H9 (cell line): ENCODE data around the gene DENND5B. TPM values are rescaled to one million over a fixed set of nuclear protein-coding genes. Genes with fewer than 3 reads are reported as not detected.

Source experiments
- DNase-seq: peaks from one replicate; pipeline ENCODE4 v3.0.0-alpha.2; 2017
- H2AFZ ChIP-seq: one replicate; pipeline ENCODE4 v1.6.1; 2013; ENCODE audit warnings: mild to moderate bottlenecking, low read length, control low read depth, moderate library complexity
- H2AK5ac ChIP-seq: 2 replicates; pipeline ENCODE4 v1.6.1; 2013; ENCODE audit warnings: low read length, control low read depth, mixed read lengths; ENCODE audit not compliant: insufficient read length
- H2BK120ac ChIP-seq: one replicate; pipeline ENCODE4 v1.6.1; 2013; ENCODE audit warnings: low read depth, mild to moderate bottlenecking, low read length, control low read depth, inconsistent platforms; ENCODE audit not compliant: poor library complexity, severe bottlenecking
- H2BK12ac ChIP-seq: 2 replicates; pipeline ENCODE4 v1.6.1; 2013; ENCODE audit warnings: low read length, control low read depth, mixed read lengths, low read depth; ENCODE audit not compliant: insufficient read length
- H2BK15ac ChIP-seq: 2 replicates; pipeline ENCODE4 v1.6.1; 2013; ENCODE audit warnings: low read depth, low read length, control low read depth
- H2BK20ac ChIP-seq: one replicate; pipeline ENCODE4 v1.6.1; 2013; ENCODE audit warnings: low read depth, mild to moderate bottlenecking, low read length, control low read depth, inconsistent platforms; ENCODE audit not compliant: poor library complexity, severe bottlenecking
- H2BK5ac ChIP-seq: 2 replicates; pipeline ENCODE4 v1.6.1; 2013; ENCODE audit warnings: low read length, control low read depth, mixed read lengths; ENCODE audit not compliant: insufficient read length
- H3K14ac ChIP-seq: 2 replicates; pipeline ENCODE4 v1.6.1; 2013; ENCODE audit warnings: low read length, control low read depth; ENCODE audit not compliant: insufficient read depth
- H3K18ac ChIP-seq: 2 replicates; pipeline ENCODE4 v1.6.1; 2013; ENCODE audit warnings: low read depth, mild to moderate bottlenecking, mixed read lengths, low read length, control low read depth; ENCODE audit not compliant: insufficient read length
- H3K23ac ChIP-seq: 2 replicates; pipeline ENCODE4 v1.6.1; 2013; ENCODE audit warnings: low read length, control low read depth, mixed read lengths, low read depth; ENCODE audit not compliant: insufficient read length
- H3K23me2 ChIP-seq: 2 replicates; pipeline ENCODE4 v1.6.1; 2013; ENCODE audit warnings: low read depth, mild to moderate bottlenecking, mixed read lengths, low read length, control low read depth; ENCODE audit not compliant: insufficient read length, poor library complexity, severe bottlenecking
- H3K27ac ChIP-seq: 2 replicates; pipeline ENCODE4 v1.5.1; 2013; ENCODE audit warnings: low read length, control low read depth, mixed read lengths, low read depth; ENCODE audit not compliant: insufficient read length
- H3K27me3 ChIP-seq: 2 replicates; pipeline ENCODE4 v1.6.1; 2013; ENCODE audit warnings: low read length, control low read depth, inconsistent platforms; ENCODE audit not compliant: insufficient read depth
- H3K4ac ChIP-seq: 2 replicates; pipeline ENCODE4 v1.6.1; 2013; ENCODE audit warnings: low read depth, mild to moderate bottlenecking, control low read depth, inconsistent platforms, low read length, moderate library complexity
- H3K4me1 ChIP-seq: 2 replicates; pipeline ENCODE4 v1.6.1; 2013; ENCODE audit warnings: low read length, control low read depth, inconsistent platforms; ENCODE audit not compliant: insufficient read depth
- H3K4me2 ChIP-seq: 2 replicates; pipeline ENCODE4 v1.6.1; 2013; ENCODE audit warnings: low read length, control low read depth, mixed read lengths; ENCODE audit not compliant: insufficient read length, insufficient read depth
- H3K56ac ChIP-seq: 2 replicates; pipeline ENCODE4 v1.6.1; 2013; ENCODE audit warnings: low read depth, mild to moderate bottlenecking, mixed read lengths, low read length, control low read depth; ENCODE audit not compliant: insufficient read length
- H3K79me1 ChIP-seq: 2 replicates; pipeline ENCODE4 v1.6.1; 2013; ENCODE audit warnings: low read depth, mild to moderate bottlenecking, moderate library complexity, low read length, control low read depth, inconsistent platforms; ENCODE audit not compliant: insufficient read depth, poor library complexity, severe bottlenecking
- H3K79me2 ChIP-seq: 2 replicates; pipeline ENCODE4 v1.6.1; 2013; ENCODE audit warnings: low read length, control low read depth, inconsistent platforms; ENCODE audit not compliant: insufficient read depth
- H3K9ac ChIP-seq: 2 replicates; pipeline ENCODE4 v1.6.1; 2013; ENCODE audit warnings: low read length, control low read depth, mixed read lengths; ENCODE audit not compliant: insufficient read length; ENCODE audit errors: extremely low read depth
- H3K9me3 ChIP-seq: one replicate; pipeline ENCODE4 v1.6.1; 2013; ENCODE audit warnings: low read depth, low read length, inconsistent platforms; ENCODE audit not compliant: control insufficient read depth
- H3T11ph ChIP-seq: one replicate; pipeline ENCODE4 v1.6.1; 2013; ENCODE audit warnings: mild to moderate bottlenecking, low read length, control low read depth, inconsistent platforms
- H4K20me1 ChIP-seq: one replicate; pipeline ENCODE4 v1.6.1; 2013; ENCODE audit not compliant: control insufficient read depth, insufficient read length, insufficient read depth
- H4K5ac ChIP-seq: 2 replicates; pipeline ENCODE4 v1.6.1; 2013; ENCODE audit warnings: low read depth, mild to moderate bottlenecking, mixed read lengths, low read length, control low read depth; ENCODE audit not compliant: insufficient read length
- H4K8ac ChIP-seq: replicated peaks from 2 replicates; pipeline ENCODE4 v1.6.1; 2013; ENCODE audit warnings: low read length, control low read depth, mixed read lengths, low read depth; ENCODE audit not compliant: insufficient read length
- H4K91ac ChIP-seq: 2 replicates; pipeline ENCODE4 v1.6.1; 2013; ENCODE audit warnings: low read depth, mild to moderate bottlenecking, moderate library complexity, mixed read lengths, low read length, control low read depth; ENCODE audit not compliant: insufficient read length
- H3K27ac Mint-ChIP-seq, 3 experiments: 2 replicates in 2 of 3; 3 replicates in 1 of 3; pipeline ENCODE4 v1.8.0; 2020 to 2021; ENCODE audit warnings: mixed read lengths in 3 of 3, mild to moderate bottlenecking in 1 of 3, moderate library complexity in 1 of 3
- H3K27me3 Mint-ChIP-seq: 2 replicates; pipeline ENCODE4 v1.8.0; 2021; ENCODE audit warnings: low read depth, mild to moderate bottlenecking, moderate library complexity, mixed read lengths
- H3K36me3 Mint-ChIP-seq, 3 experiments: 2 replicates in 2 of 3; 3 replicates in 1 of 3; pipeline ENCODE4 v1.8.0; 2020 to 2021; ENCODE audit warnings: low read depth in 3 of 3, mixed read lengths in 3 of 3; ENCODE audit not compliant: insufficient read depth in 1 of 3
- H3K4me1 Mint-ChIP-seq, 2 experiments: 2 replicates each; pipeline ENCODE4 v1.8.0; 2020; ENCODE audit warnings: mixed read lengths in 2 of 2
- H3K4me3 Mint-ChIP-seq, 2 experiments: 2 replicates in 1 of 2; 3 replicates in 1 of 2; pipeline ENCODE4 v1.8.0; 2020 to 2021; ENCODE audit warnings: mild to moderate bottlenecking in 2 of 2, mixed read lengths in 2 of 2, moderate library complexity in 1 of 2
- H3K9me3 Mint-ChIP-seq, 2 experiments: 2 replicates in 1 of 2; 3 replicates in 1 of 2; pipeline ENCODE4 v1.8.0; 2020; ENCODE audit warnings: mild to moderate bottlenecking in 2 of 2, mixed read lengths in 2 of 2, moderate library complexity in 1 of 2
- WGBS: extraction: QIAGEN DNeasy Blood & Tissue Kit; methylation state at CpG from one replicate; pipeline ENCODE4 v1.1.7; 2013; ENCODE audit warnings: missing lambda C conversion rate, low lambda C conversion rate, mixed read lengths; ENCODE audit not compliant: insufficient read length; ENCODE audit errors: extremely low coverage; 5-methylcytosine and 5-hydroxymethylcytosine counted together
- total RNA-seq: library from RNA; stranded (reverse); gene quantifications from 2 replicates; pipeline ENCODE4 v1.2.1, GENCODE V29; 2021
- TF ChIP-seq, protein P1 (sequence below): fragments of 200-600 bp; sonication (generic); conservative IDR thresholded peaks from 3 replicates; pipeline ENCODE4 v1.8.0; 2021; ENCODE audit warnings: antibody characterized with exemption, mild to moderate bottlenecking

Gene DENND5B
- total RNA-seq, 1 experiment from 2014 or later, result 13.4 TPM

DNA sequence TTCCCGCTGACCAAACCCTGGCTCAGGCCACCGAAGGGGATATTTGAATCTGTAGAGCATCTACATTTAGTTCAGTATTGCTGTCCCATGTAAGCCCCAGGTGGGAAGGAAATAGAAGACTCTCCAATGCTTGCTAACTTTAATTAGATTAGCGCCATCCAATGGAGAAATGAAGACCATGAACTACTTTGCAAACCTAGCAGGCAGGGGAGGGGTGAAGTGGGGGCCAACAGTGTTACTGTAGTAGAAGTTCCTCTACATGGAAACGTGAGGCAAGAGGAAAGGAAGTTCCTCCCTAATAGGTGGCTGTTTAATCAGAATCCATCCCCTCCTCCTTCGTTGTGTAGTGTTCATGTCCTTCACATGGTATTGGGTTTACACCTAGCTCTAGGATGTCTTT lies 9.3 kb upstream of the DENND5B start:
- Mint-ChIP-seq H3K4me3 (no peak overlapping the region), H3K27me3 (no peaks in the 10 kb centered on the region)

More for the DNA sequence above, 9.3 kb upstream of the DENND5B start:
- no peak overlapping the region for H2AK5ac ChIP-seq
- no peak overlapping the region for H3K27ac ChIP-seq
- H3K79me2 ChIP-seq, result no peaks in the 10 kb centered on the region
- no peak overlapping the region for H3K56ac ChIP-seq
- no peaks in the 10 kb centered on the region for H4K20me1 ChIP-seq
- H3K23me2 ChIP-seq, result no peaks in the 10 kb centered on the region
- TF ChIP-seq, protein P1, sequence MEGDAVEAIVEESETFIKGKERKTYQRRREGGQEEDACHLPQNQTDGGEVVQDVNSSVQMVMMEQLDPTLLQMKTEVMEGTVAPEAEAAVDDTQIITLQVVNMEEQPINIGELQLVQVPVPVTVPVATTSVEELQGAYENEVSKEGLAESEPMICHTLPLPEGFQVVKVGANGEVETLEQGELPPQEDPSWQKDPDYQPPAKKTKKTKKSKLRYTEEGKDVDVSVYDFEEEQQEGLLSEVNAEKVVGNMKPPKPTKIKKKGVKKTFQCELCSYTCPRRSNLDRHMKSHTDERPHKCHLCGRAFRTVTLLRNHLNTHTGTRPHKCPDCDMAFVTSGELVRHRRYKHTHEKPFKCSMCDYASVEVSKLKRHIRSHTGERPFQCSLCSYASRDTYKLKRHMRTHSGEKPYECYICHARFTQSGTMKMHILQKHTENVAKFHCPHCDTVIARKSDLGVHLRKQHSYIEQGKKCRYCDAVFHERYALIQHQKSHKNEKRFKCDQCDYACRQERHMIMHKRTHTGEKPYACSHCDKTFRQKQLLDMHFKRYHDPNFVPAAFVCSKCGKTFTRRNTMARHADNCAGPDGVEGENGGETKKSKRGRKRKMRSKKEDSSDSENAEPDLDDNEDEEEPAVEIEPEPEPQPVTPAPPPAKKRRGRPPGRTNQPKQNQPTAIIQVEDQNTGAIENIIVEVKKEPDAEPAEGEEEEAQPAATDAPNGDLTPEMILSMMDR, result peak; percentile 56; the same call in 2 of the 3 replicates
- H3K27me3 ChIP-seq, result no peaks in the 10 kb centered on the region
- H2BK15ac ChIP-seq, result no peak overlapping the region
- H3K14ac ChIP-seq, result no peak overlapping the region
- no peaks in the 10 kb centered on the region for H3K79me1 ChIP-seq
- H2BK20ac ChIP-seq, result no peak overlapping the region
- no peak overlapping the region for H4K91ac ChIP-seq
- H3K9ac ChIP-seq, result no peak overlapping the region
- H3K27ac Mint-ChIP-seq, result peak overlapping the region in 1 of 3 experiments; percentile 35; a peak in 1 of 7 replicates
- no peaks in the 10 kb centered on the region for H3K9me3 ChIP-seq
- no peak overlapping the region for H4K8ac ChIP-seq
- H3K9me3 Mint-ChIP-seq, result no peaks in the 10 kb centered on the region
- peaks cover 0 to 3% of the 10 kb centered on the region in 2 experiments; a peak in 1 of 4 replicates for H3K4me1 Mint-ChIP-seq
- H3K4ac ChIP-seq, result no peak overlapping the region
- peak; percentile 79 for DNase-seq
- H3K4me1 ChIP-seq, result no peaks in the 10 kb centered on the region
- no peak overlapping the region for H4K5ac ChIP-seq
- no peak overlapping the region for H2AFZ ChIP-seq
- no peak overlapping the region for H2BK120ac ChIP-seq
- H3K4me2 ChIP-seq, result no peak overlapping the region
- WGBS, result no CpG with 5 or more reads among the region's 5 CpGs
- H3K18ac ChIP-seq, result no peak overlapping the region
- no peak overlapping the region for H3T11ph ChIP-seq
- H2BK5ac ChIP-seq, result no peak overlapping the region
- H3K36me3 Mint-ChIP-seq, result no peaks in the 10 kb centered on the region
- no peak overlapping the region for H2BK12ac ChIP-seq
- no peak overlapping the region for H3K23ac ChIP-seq
